GM23338 (cell line): ENCODE measurements around the gene LTB4R. TPM values are rescaled to one million over a fixed set of nuclear protein-coding genes. Genes with fewer than 3 reads are reported as not detected.

Source experiments
- ATAC-seq: fragments of 200-7000 bp; cut with Tn5 transposase; 3 replicates; pipeline ENCODE4 v1.9.1; 2020
- DNase-seq: peaks from one replicate; pipeline ENCODE4 v3.0.0-alpha.2; 2015; ENCODE audit warnings: low spot score
- H2AFZ ChIP-seq: fragments of 200-600 bp; sonication (generic); 2 replicates; pipeline ENCODE4 v1.8.0; 2016; ENCODE audit warnings: antibody characterized with exemption, mild to moderate bottlenecking, moderate library complexity
- H3F3A ChIP-seq: fragments of 200-600 bp; sonication (generic); replicated peaks from 2 replicates; pipeline ENCODE4 v1.8.0; 2017; ENCODE audit warnings: antibody characterized with exemption, mixed run types, low read depth
- H3K27ac ChIP-seq: fragments of 200-600 bp; sonication (generic); 2 replicates; pipeline ENCODE4 v1.6.1; 2016; ENCODE audit warnings: low read depth
- H3K27me3 ChIP-seq: fragments of 200-600 bp; sonication (generic); 2 replicates; pipeline ENCODE4 v1.8.0; 2016; ENCODE audit warnings: mild to moderate bottlenecking, mixed run types, moderate library complexity; ENCODE audit not compliant: insufficient read depth
- H3K36me3 ChIP-seq: fragments of 200-600 bp; sonication (generic); 2 replicates; pipeline ENCODE4 v1.8.0; 2016; ENCODE audit warnings: mild to moderate bottlenecking; ENCODE audit not compliant: insufficient read depth
- H3K4me1 ChIP-seq: fragments of 200-600 bp; sonication (generic); 2 replicates; pipeline ENCODE4 v1.8.0; 2016; ENCODE audit warnings: mild to moderate bottlenecking, moderate library complexity; ENCODE audit not compliant: insufficient read depth
- H3K4me2 ChIP-seq: fragments of 200-600 bp; sonication (generic); 2 replicates; pipeline ENCODE4 v1.7.1; 2017; ENCODE audit warnings: mixed run types
- H3K4me3 ChIP-seq: fragments of 200-600 bp; sonication (generic); 2 replicates; pipeline ENCODE4 v1.6.1; 2016; ENCODE audit warnings: mixed run types
- H3K79me2 ChIP-seq: fragments of 200-600 bp; sonication (generic); replicated peaks from 2 replicates; pipeline ENCODE4 v1.8.0; 2017; ENCODE audit warnings: mild to moderate bottlenecking; ENCODE audit not compliant: insufficient read depth
- H3K9me2 ChIP-seq: fragments of 200-600 bp; sonication (generic); 2 replicates; pipeline ENCODE4 v1.8.0; 2017; ENCODE audit not compliant: insufficient read depth
- H4K20me1 ChIP-seq: fragments of 200-600 bp; sonication (generic); replicated peaks from 2 replicates; pipeline ENCODE4 v1.8.0; 2017; ENCODE audit warnings: mild to moderate bottlenecking; ENCODE audit not compliant: insufficient read depth
- H3K27ac Mint-ChIP-seq: 2 replicates; pipeline ENCODE4 v1.8.0; 2020; ENCODE audit warnings: inconsistent platforms, mild to moderate bottlenecking, moderate library complexity, mixed read lengths
- H3K27me3 Mint-ChIP-seq: 3 replicates; pipeline ENCODE4 v1.8.0; 2022; ENCODE audit warnings: low read depth, mild to moderate bottlenecking, moderate library complexity, mixed read lengths, inconsistent platforms; ENCODE audit not compliant: insufficient read depth, poor library complexity
- H3K36me3 Mint-ChIP-seq: 3 replicates; pipeline ENCODE4 v1.8.0; 2021; ENCODE audit warnings: low read depth, mild to moderate bottlenecking, inconsistent platforms, moderate library complexity, mixed read lengths
- H3K4me1 Mint-ChIP-seq: 3 replicates; pipeline ENCODE4 v1.8.0; 2020; ENCODE audit warnings: mild to moderate bottlenecking, inconsistent platforms, mixed read lengths
- H3K4me3 Mint-ChIP-seq: 3 replicates; pipeline ENCODE4 v1.8.0; 2021; ENCODE audit warnings: moderate library complexity, mild to moderate bottlenecking, inconsistent platforms, mixed read lengths
- H3K9me3 Mint-ChIP-seq: 3 replicates; pipeline ENCODE4 v1.8.0; 2020; ENCODE audit warnings: moderate library complexity, mild to moderate bottlenecking, inconsistent platforms, mixed read lengths
- CREB1 ChIP-seq: fragments of 250-450 bp; sonication (Bioruptor Pico); IDR thresholded peaks from 2 replicates; pipeline ENCODE4 v1.5.0; 2020; ENCODE audit warnings: low read depth, mild to moderate bottlenecking, moderate library complexity
- EZH2 ChIP-seq: fragments of 200-600 bp; sonication (generic); IDR thresholded peaks from one replicate; pipeline ENCODE4 v1.8.0; 2017; ENCODE audit warnings: antibody characterized with exemption, mild to moderate bottlenecking, low read depth; ENCODE audit not compliant: unreplicated experiment
- EZH2phosphoT487 ChIP-seq: fragments of 200-600 bp; sonication (generic); IDR thresholded peaks from one replicate; pipeline ENCODE4 v1.8.1; 2018; ENCODE audit warnings: antibody characterized with exemption; ENCODE audit not compliant: unreplicated experiment
- JUNB ChIP-seq: IDR thresholded peaks from one replicate; pipeline ENCODE4 v1.6.1; 2016; ENCODE audit warnings: antibody characterized with exemption; ENCODE audit not compliant: unreplicated experiment
- POLR2AphosphoS5 ChIP-seq: IDR thresholded peaks from 2 replicates; pipeline ENCODE4 v1.6.1; 2016; ENCODE audit warnings: antibody characterized with exemption, low read depth
- STAT1 ChIP-seq: IDR thresholded peaks from one replicate; pipeline ENCODE4 v1.6.1; 2016; ENCODE audit warnings: antibody characterized with exemption; ENCODE audit not compliant: unreplicated experiment
- ZNF114 ChIP-seq: fragments of 250-450 bp; sonication (Bioruptor Pico); IDR thresholded peaks from 2 replicates; pipeline ENCODE4 v1.5.0; 2020; ENCODE audit warnings: mild to moderate bottlenecking, moderate library complexity
- ZNF331 ChIP-seq: fragments of 250-450 bp; sonication (Bioruptor Pico); IDR thresholded peaks from 2 replicates; pipeline ENCODE4 v1.5.0; 2020; ENCODE audit warnings: low read depth, mild to moderate bottlenecking, moderate library complexity
- polyA plus RNA-seq: library from polyadenylated mRNA; unstranded; fragments of >200 nt; fragmentation: Nextera tagmentation; extraction: Ambion mirVana; gene quantifications from 2 replicates; pipeline ENCODE4 v1.2.1, GENCODE V29; 2016
- total RNA-seq: library from RNA; depleted of rRNA; stranded (reverse); fragments of >200 nt; shearing (Covaris generic); gene quantifications from 2 replicates; pipeline ENCODE4 v1.2.3, GENCODE V29; 2014
- TF ChIP-seq, protein P1 (sequence below), 2 experiments: fragments of 200-600 bp in 1 of 2; sonication (generic) in 1 of 2; conservative IDR thresholded peaks; 2 replicates each; pipeline versions ENCODE4 v1.5.1 to v1.6.1; 2016 to 2017; ENCODE audit warnings: antibody characterized with exemption in 2 of 2, low read depth in 2 of 2, mild to moderate bottlenecking in 2 of 2, moderate library complexity in 1 of 2
- TF ChIP-seq, protein P2 (sequence below): IDR thresholded peaks from 2 replicates; pipeline ENCODE4 v1.6.1; 2016; ENCODE audit warnings: antibody characterized with exemption
- TF ChIP-seq, protein P3 (sequence below): IDR thresholded peaks from one replicate; pipeline ENCODE4 v1.6.1; 2018; ENCODE audit warnings: antibody characterized with exemption; ENCODE audit not compliant: unreplicated experiment

LTB4R gene
- total and polyA plus RNA-seq, 2 experiments from 2014 or later = 2.1 to 4.7 TPM

DNA sequence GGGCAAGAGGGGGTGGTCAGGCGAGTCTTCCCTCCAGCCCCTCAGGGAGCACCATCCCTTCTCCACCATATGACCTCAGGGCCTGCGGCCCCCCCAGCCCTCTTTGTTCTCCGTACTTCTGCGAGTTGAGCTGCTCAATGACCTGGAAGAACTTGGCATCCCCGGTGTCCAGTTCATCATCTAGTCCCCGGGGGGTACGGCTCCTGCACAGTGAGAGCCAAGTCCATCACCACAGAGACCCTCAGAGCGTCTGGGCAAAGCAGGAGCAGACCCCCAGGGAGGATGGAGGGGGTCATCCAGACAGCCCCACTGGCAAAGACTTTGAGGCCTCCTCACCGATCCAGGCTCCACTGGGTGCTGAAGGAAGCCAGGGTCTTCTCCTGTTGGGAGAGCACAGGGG, 14.7 kb downstream of the LTB4R start (continued):
- TF ChIP-seq ZNF114 (no peak), POLR2AphosphoS5 (no peak), EZH2 (no peak), STAT1 (no peak), JUNB (no peak)
- TF ChIP-seq, protein P1, sequence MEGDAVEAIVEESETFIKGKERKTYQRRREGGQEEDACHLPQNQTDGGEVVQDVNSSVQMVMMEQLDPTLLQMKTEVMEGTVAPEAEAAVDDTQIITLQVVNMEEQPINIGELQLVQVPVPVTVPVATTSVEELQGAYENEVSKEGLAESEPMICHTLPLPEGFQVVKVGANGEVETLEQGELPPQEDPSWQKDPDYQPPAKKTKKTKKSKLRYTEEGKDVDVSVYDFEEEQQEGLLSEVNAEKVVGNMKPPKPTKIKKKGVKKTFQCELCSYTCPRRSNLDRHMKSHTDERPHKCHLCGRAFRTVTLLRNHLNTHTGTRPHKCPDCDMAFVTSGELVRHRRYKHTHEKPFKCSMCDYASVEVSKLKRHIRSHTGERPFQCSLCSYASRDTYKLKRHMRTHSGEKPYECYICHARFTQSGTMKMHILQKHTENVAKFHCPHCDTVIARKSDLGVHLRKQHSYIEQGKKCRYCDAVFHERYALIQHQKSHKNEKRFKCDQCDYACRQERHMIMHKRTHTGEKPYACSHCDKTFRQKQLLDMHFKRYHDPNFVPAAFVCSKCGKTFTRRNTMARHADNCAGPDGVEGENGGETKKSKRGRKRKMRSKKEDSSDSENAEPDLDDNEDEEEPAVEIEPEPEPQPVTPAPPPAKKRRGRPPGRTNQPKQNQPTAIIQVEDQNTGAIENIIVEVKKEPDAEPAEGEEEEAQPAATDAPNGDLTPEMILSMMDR (conservative IDR thresholded peaks at IDR 0.05; ENCODE audit: low read depth in 2 of 2) = no peak

DNA sequence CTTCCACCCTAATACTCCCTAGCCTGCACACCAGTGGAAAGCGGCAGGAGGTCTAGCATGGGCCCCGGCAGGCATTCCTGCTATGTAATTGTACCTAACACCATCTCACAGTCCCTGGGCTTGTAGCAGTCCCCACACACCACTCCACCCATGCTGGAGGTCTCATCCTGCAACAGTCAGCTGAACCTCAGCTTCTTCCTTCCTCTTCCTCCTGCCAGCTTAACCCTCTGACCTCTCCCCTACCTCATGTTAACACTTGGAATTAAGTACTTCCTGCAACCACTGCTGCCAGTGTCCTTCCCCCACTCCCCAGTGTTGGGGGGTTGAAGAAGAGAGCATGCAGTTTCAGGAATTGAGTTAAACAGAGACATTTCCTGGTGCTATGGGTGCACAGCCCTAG, 16.0 kb downstream of the LTB4R start:
- no peaks in the 10 kb centered on the region for H3F3A ChIP-seq
- no peaks in the 10 kb centered on the region; the same call in 2 of the 3 replicates for H3K9me3 Mint-ChIP-seq
- H3K4me2 ChIP-seq = no peak overlapping the region
- H3K79me2 ChIP-seq = no peaks in the 10 kb centered on the region
- no peaks in the 10 kb centered on the region; the same call in 1 of the 2 replicates for H3K4me1 ChIP-seq
- peaks cover 41% of the 10 kb centered on the region for H3K27me3 ChIP-seq
- H3K9me2 ChIP-seq = no peaks in the 10 kb centered on the region
- H4K20me1 ChIP-seq = no peaks in the 10 kb centered on the region; the same call in 1 of the 2 replicates
- ATAC-seq (no peak), DNase-seq (no peak)
- H3K4me3 Mint-ChIP-seq = no peak overlapping the region
- H3K36me3 Mint-ChIP-seq = no peaks in the 10 kb centered on the region; the same call in 2 of the 3 replicates
- H3K27ac Mint-ChIP-seq = no peak overlapping the region
- no peak overlapping the region for H3K4me3 ChIP-seq
- no peak overlapping the region for H2AFZ ChIP-seq
- H3K4me1 Mint-ChIP-seq = peaks cover 3% of the 10 kb centered on the region; the same call in 2 of the 3 replicates
- H3K27ac ChIP-seq = no peak overlapping the region
- no peaks in the 10 kb centered on the region for H3K36me3 ChIP-seq
- peaks cover 36% of the 10 kb centered on the region for H3K27me3 Mint-ChIP-seq
- TF ChIP-seq EZH2phosphoT487 (no peak), ZNF331 (no peak), CREB1 (no peak)
- TF ChIP-seq, protein P2, sequence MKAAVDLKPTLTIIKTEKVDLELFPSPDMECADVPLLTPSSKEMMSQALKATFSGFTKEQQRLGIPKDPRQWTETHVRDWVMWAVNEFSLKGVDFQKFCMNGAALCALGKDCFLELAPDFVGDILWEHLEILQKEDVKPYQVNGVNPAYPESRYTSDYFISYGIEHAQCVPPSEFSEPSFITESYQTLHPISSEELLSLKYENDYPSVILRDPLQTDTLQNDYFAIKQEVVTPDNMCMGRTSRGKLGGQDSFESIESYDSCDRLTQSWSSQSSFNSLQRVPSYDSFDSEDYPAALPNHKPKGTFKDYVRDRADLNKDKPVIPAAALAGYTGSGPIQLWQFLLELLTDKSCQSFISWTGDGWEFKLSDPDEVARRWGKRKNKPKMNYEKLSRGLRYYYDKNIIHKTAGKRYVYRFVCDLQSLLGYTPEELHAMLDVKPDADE = no peak
- TF ChIP-seq, protein P3, sequence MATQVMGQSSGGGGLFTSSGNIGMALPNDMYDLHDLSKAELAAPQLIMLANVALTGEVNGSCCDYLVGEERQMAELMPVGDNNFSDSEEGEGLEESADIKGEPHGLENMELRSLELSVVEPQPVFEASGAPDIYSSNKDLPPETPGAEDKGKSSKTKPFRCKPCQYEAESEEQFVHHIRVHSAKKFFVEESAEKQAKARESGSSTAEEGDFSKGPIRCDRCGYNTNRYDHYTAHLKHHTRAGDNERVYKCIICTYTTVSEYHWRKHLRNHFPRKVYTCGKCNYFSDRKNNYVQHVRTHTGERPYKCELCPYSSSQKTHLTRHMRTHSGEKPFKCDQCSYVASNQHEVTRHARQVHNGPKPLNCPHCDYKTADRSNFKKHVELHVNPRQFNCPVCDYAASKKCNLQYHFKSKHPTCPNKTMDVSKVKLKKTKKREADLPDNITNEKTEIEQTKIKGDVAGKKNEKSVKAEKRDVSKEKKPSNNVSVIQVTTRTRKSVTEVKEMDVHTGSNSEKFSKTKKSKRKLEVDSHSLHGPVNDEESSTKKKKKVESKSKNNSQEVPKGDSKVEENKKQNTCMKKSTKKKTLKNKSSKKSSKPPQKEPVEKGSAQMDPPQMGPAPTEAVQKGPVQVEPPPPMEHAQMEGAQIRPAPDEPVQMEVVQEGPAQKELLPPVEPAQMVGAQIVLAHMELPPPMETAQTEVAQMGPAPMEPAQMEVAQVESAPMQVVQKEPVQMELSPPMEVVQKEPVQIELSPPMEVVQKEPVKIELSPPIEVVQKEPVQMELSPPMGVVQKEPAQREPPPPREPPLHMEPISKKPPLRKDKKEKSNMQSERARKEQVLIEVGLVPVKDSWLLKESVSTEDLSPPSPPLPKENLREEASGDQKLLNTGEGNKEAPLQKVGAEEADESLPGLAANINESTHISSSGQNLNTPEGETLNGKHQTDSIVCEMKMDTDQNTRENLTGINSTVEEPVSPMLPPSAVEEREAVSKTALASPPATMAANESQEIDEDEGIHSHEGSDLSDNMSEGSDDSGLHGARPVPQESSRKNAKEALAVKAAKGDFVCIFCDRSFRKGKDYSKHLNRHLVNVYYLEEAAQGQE = no peak
- TF ChIP-seq, protein P1 (conservative IDR thresholded peaks at IDR 0.05; ENCODE audit: low read depth in 2 of 2) = no peak
